ENCODE results near the gene BTG2.
A peak's percentile ranks its signal among the peaks of the same experiment; 100 is the strongest.

The BTG2 gene

GRCh38 chr1:203327684-203328457 is 22.6 kb downstream of the BTG2 start:
- DNase-seq = peak; percentile 79 to 89
- H3K36me3 ChIP-seq = no peaks in the 10 kb centered on the region
- intact Hi-C loops (cut with DNase I; ENCODE audit: low total_unique reads) = loop anchor here (2.0 to 5.0 kb wide), 3 partner anchors 21 to 291 kb away; no protein-coding TSS in a partner anchor
- H3K27me3 ChIP-seq = no peaks in the 10 kb centered on the region
- peak overlapping the region; percentile 91 to 94 for H3K27ac ChIP-seq
- peaks cover 0 to 45% (median 15%) of the 10 kb centered on the region in 4 donors for H3K4me1 ChIP-seq
- peak overlapping the region; percentile 61 to 72 for H3K4me3 ChIP-seq
- TF ChIP-seq CTCF (IDR thresholded peaks at IDR 0.05) = peak; percentile 64
- H3K9me3 ChIP-seq = no peaks in the 10 kb centered on the region

GRCh38 chr1:203328714-203329122 is 23.4 kb downstream of the BTG2 start:
- Histone ChIP-seq H3K9me3 (no peaks in the 10 kb centered on the region), H3K4me1 (peaks cover 0 to 36% (median 11%) of the 10 kb centered on the region in 4 donors), H3K4me3 (no peak overlapping the region), H3K27ac (no peak overlapping the region), H3K27me3 (no peaks in the 10 kb centered on the region), H3K36me3 (no peaks in the 10 kb centered on the region)
- intact Hi-C loops (cut with DNase I; ENCODE audit: low total_unique reads) = loop anchor here (5.0 kb wide), 1 partner anchor 291 kb away; no protein-coding TSS in a partner anchor
- no peak for DNase-seq
- no peak for TF ChIP-seq CTCF (IDR thresholded peaks at IDR 0.05)

- H3K27ac ChIP-seq = no peak overlapping the region
- no peaks in the 10 kb centered on the region for H3K36me3 ChIP-seq
- peak in 1 of 2 donors; percentile 4 for DNase-seq
- intact Hi-C loops (cut with DNase I; ENCODE audit: low total_unique reads) = no loop called here
- no peak for TF ChIP-seq CTCF (IDR thresholded peaks at IDR 0.05)
- H3K27me3 ChIP-seq = no peaks in the 10 kb centered on the region
- H3K9me3 ChIP-seq = no peaks in the 10 kb centered on the region
- no peak overlapping the region for H3K4me3 ChIP-seq
- H3K4me1 ChIP-seq = peaks cover 0 to 26% (median 7%) of the 10 kb centered on the region in 4 donors
Measured at GRCh38 chr1:203331224-203331623, 25.9 kb downstream of the BTG2 start.

GRCh38 chr1:203335503-203335902 is 30.2 kb downstream of the BTG2 start:
- H3K27me3 ChIP-seq = no peaks in the 10 kb centered on the region
- H3K4me1 ChIP-seq = peaks cover 0 to 20% (median 4%) of the 10 kb centered on the region in 4 donors
- H3K27ac ChIP-seq = peak overlapping the region in 1 of 2 donors; percentile 19
- intact Hi-C loops (cut with DNase I; ENCODE audit: low total_unique reads) = no loop called here
- no peak overlapping the region for H3K4me3 ChIP-seq
- DNase-seq = no peak
- no peaks in the 10 kb centered on the region for H3K9me3 ChIP-seq
- no peak for TF ChIP-seq CTCF (IDR thresholded peaks at IDR 0.05)
- peaks cover 0 to 2% (median 1%) of the 10 kb centered on the region in 3 donors for H3K36me3 ChIP-seq

- Histone ChIP-seq H3K36me3 (peaks cover 0 to 8% (median 7%) of the 10 kb centered on the region in 3 donors), H3K27me3 (no peaks in the 10 kb centered on the region), H3K4me1 (peaks cover 0 to 25% (median 4%) of the 10 kb centered on the region in 4 donors), H3K4me3 (no peak overlapping the region), H3K27ac (peak overlapping the region in 1 of 2 donors; percentile 19), H3K9me3 (no peaks in the 10 kb centered on the region)
- DNase-seq = no peak
- intact Hi-C loops (cut with DNase I; ENCODE audit: low total_unique reads) = no loop called here
- no peak for TF ChIP-seq CTCF (IDR thresholded peaks at IDR 0.05)
Measured at GRCh38 chr1:203336097-203336496, 30.8 kb downstream of the BTG2 start.
